Limb (tissue), 2 donors: Measurements from ENCODE around the gene OR7D4.
"Not testable (repeated sequence)": the region's sequence is repeated elsewhere in the genome, so short reads cannot be mapped to it uniquely, and the experiment has no call there.

ENCODE experiments used
- DNase-seq, 2 donors: peaks; one replicate each; pipeline ENCODE4 v3.0.0-alpha.2; 2016; ENCODE audit errors: extremely low spot score in 2 of 2

The OR7D4 gene

DNA sequence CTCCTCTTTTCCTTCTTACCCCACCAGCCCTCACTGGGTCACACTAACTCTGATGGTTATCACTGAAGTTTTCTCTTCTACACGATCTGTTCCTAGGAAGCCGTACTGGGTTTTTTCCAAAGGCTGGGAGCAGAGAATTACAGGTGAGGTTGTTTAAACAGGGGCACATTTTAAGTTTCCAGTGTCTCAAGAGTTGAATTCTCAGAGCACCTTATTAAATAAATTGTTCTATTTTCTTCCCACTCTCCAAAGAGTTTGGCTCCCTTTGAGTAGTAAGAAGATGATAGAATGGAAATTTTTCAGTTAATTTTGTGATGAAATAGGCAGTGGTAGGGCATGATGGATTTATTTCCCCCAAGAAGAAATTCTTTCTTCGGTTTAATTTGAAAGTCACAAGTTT lies at the start of gene OR7D4:
Gene OR7D4 (minus strand): TSS at position 101 of the 400 bp plus-strand sequence. CDS start 4,752 bp downstream, outside the sequence.
- no peak for DNase-seq

- DNase-seq, result no peak
These were observed 31.8 kb upstream of the OR7D4 start for GRCh38 chr19:9251236-9251635.

- no peak for DNase-seq
These were observed 31.2 kb upstream of the OR7D4 start, which contains the start of gene OR7E24 for GRCh38 chr19:9250630-9251029. Gene OR7E24 (plus strand): TSS chr19:9250930. CDS start chr19:9251044, 114 bp downstream.

DNA sequence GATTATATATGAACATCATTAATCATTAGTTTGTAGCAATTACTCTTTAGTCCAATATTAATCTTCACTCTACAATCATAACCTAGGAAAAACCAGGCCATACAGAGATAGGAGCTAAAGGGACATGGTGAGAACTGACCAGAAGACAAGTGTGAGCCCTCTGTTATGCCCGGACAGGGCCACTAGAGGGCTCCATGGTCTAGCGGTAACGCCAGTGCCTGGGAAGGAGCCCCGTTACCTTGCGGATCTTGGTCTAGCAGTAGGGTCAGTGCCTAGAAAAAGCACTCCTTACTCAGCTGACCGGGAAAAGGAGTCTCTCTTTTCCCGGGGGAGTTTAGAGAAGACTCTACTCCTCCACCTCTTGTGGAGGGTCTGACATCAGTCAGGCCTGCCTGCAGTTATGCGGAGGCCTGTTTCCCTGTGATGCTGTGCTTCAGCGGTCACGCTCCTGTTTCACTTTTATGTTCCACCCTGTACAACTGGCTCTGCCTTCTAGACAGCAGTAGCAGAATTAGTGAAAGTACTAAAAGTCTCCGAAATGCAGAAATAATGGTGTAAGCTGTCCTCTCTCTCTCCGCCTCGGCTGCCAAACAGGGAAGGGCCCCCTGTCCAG lies 13.8 kb downstream of the OR7D4 start:
- peak; percentile 45 to 80 for DNase-seq

- not testable (repeated sequence) for DNase-seq
These were observed 21.3 kb downstream of the OR7D4 start for GRCh38 chr19:9198044-9198443.

GRCh38 chr19:9189535-9189934 lies 29.9 kb downstream of the OR7D4 start:
- no peak for DNase-seq

GRCh38 chr19:9187191-9187590 lies 32.2 kb downstream of the OR7D4 start:
- no peak for DNase-seq

- no peak for DNase-seq
These were observed 36.4 kb downstream of the OR7D4 start for GRCh38 chr19:9183000-9183399.

DNA sequence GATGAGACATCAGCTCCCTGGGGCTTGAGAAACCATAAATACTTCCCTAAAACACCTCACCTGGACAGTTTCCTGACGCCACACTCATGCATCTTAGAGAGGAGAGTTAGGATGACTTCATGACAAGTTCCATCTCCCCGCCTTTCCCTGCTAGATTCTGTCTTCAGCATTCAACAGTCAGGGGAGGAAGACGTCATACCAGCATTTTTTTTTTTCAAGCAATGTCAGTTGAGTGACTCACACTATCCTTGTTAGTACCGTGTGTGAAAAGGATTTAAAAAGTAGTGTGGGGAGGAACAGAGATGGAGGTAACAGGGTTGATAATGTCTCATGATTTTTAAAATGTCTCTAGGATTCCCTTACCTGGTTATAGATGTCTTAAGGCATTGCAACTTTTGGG lies 40.5 kb downstream of the OR7D4 start, which contains the start of gene OR7D2:
Gene OR7D2 (plus strand): TSS at position 79 of the 400 bp plus-strand sequence. CDS start 6,803 bp downstream, outside the sequence.
- DNase-seq, result no peak

GRCh38 chr19:9175326-9175725 lies 44.1 kb downstream of the OR7D4 start:
- no peak for DNase-seq

DNA sequence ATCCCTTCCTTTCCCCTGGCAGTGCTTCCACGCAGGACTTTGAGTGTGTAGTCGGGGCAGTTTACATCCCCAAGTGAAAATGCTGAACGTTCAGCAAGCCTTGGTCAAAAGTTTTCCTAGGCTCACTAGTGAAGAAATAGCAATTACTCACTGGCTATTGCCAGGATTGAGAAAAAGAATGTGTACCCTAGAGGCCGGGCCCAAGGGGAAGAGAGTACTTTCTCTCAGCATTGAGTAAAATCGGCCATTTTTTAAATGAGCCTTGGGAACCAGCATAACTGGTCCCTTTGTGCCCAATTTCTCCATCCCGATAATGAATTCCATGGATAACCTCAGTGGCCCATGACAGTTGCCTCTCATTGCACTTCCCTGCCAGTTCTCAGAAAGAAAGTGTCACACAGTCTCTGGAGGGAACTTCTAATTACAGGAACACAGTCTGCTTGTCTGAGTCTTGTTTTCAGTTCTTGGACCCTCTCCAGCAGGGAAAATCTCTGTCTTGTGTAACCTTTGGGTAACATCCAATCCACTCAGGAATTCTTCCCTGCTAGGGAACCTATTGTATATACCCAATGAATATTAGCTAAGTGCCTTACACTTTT lies 47.9 kb downstream of the OR7D4 start:
- no peak for DNase-seq

GRCh38 chr19:9166846-9167245 lies 52.5 kb downstream of the OR7D4 start:
- no peak for DNase-seq

GRCh38 chr19:9165261-9165660 lies 54.1 kb downstream of the OR7D4 start:
- no peak for DNase-seq

DNA sequence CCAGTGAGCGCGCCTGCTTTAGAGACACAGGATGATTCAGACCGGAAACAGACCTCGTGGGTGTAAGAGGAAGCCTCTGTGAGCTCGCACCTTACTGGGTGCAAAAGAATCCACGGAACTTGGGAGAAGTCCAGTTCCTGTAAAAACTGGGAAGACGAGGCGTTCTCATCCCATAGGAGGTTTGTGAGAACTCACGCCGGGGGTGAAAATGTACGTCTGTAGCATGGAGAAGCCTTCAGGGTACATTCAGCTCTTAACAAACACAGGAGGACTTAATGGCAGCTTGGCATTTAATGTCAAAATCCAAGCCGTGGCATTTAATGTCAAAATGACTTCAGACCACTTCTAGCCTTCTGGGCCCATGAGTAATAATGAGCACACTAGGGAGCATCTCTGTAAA lies 58.0 kb downstream of the OR7D4 start:
- DNase-seq, result no peak
